Liver (tissue), 3 donors: ENCODE results near the gene CAMK1G.

ENCODE experiments used
- CTCF ChIP-seq: fragments of 150-350 bp; IDR thresholded peaks from 2 replicates; pipeline ENCODE4 v1.5.1; 2017; ENCODE audit warnings: improper control_type of control experiment, low read depth, low read length; ENCODE audit not compliant: missing input control
- FOXA1 ChIP-seq: IDR thresholded peaks from 2 replicates; pipeline ENCODE4 v1.6.1; 2016; ENCODE audit warnings: antibody characterized with exemption
- MAX ChIP-seq: IDR thresholded peaks from 2 replicates; pipeline ENCODE4 v1.6.1; 2016; ENCODE audit warnings: antibody characterized with exemption
- RAD21 ChIP-seq, 2 donors: IDR thresholded peaks; 2 replicates each; pipeline ENCODE4 v1.6.1; 2016; ENCODE audit warnings: antibody characterized with exemption in 2 of 2, mild to moderate bottlenecking in 2 of 2
- REST ChIP-seq: IDR thresholded peaks from 2 replicates; pipeline ENCODE4 v1.6.1; 2016; ENCODE audit warnings: antibody characterized with exemption, mild to moderate bottlenecking
- RXRA ChIP-seq, 2 donors: IDR thresholded peaks; 2 replicates each; pipeline ENCODE4 v1.6.1; 2017 to 2018; ENCODE audit warnings: antibody characterized with exemption in 2 of 2, mild to moderate bottlenecking in 1 of 2
- SP1 ChIP-seq: IDR thresholded peaks from 2 replicates; pipeline ENCODE4 v1.6.1; 2018; ENCODE audit warnings: antibody characterized with exemption, mild to moderate bottlenecking
- ZBTB33 ChIP-seq: IDR thresholded peaks from 2 replicates; pipeline ENCODE4 v1.6.1; 2016; ENCODE audit warnings: antibody characterized with exemption
- donor health status: healthy.
- donor health status: healthy.

GRCh38 chr1:209635850-209636249 is 52.3 kb downstream of the CAMK1G start:
- TF ChIP-seq CTCF (no peak), REST (no peak), RAD21 (IDR thresholded peaks at IDR 0.05) (no peak), ZBTB33 (no peak), FOXA1 (no peak), SP1 (no peak), RXRA (IDR thresholded peaks at IDR 0.05) (no peak), MAX (no peak)
